NCI-H82 (cell line): ENCODE results near the gene TCF25.
"Not testable (repeated sequence)": the region's sequence is repeated elsewhere in the genome, so short reads cannot be mapped to it uniquely, and the experiment has no call there.

ENCODE experiments used
- DNase-seq: peaks from one replicate; lab custom pipeline; 2025; lab: John Stamatoyannopoulos, UW

The TCF25 gene

DNA sequence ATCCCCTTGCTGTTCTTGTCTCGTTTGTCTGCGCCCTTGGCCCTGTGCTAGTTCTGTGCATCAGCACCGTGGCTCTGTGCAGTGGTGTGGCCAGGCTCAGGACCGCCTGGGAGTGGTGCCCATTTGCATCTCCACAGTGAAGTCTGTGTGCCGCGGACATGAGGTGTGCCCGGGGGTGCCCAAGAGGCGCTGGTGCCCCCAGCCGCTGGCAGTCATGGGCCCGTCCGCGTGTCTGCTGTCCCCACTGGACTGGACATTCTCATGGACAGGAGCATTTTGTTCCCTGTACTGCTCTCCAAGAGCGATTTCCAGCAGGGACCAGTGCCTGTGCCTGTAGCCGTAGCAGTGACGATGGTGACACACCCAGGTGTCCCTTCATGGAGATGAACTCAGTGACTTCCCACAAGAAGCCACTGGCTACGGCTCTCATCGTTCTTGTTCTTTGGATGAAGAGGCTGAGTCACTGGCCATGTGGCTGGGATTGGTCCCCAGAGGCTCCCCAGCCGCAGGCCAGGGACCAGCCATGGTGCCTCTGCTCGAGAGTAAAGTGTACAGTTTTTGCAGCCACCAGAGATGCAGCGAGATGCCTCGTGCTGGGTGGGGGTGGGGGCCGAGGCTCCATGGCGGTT, 32.2 kb downstream of the TCF25 start:
- DNase-seq: no peak

- no peak for DNase-seq
Measured at GRCh38 chr16:89906140-89907025, 33.0 kb downstream of the TCF25 start.

DNA sequence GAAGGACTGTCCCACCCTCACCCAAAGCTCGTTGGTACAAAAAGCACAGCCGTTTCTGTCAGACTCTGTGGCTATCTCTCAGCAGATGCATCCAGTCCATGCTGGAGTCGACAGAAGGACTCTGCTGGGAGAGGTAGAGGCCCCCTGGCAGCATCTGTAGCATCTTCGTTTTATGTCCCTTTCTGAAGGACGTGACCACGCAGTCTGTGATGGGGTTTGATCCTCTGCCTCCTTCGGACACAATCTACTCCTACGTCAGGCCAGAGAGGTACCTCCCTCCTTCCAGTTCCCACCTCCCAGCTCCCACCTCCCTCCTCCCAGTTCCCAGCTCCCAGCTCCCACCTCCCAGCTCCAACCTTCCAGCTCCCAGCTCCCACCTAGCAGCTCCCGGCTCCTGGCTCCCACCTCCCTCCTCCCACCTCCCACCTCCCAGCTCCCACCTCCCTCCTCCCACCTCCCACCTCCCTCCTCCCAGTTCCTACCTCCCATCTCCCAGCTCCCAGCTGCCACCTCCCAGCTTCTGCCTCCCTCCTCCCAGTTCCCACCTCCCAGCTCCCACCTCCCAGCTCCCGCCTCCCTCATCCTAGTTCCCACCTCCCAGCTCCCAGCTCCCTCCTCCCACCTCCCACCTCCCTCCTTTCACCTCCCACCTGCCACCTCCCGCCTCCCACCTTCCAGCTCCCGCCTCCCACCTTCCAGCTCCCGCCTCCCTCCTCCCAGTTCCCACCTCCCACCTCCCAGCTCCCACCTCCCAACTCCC, 33.8 kb downstream of the TCF25 start:
- no peak for DNase-seq

GRCh38 chr16:89908236-89908635, 34.8 kb downstream of the TCF25 start:
- no peak for DNase-seq

DNA sequence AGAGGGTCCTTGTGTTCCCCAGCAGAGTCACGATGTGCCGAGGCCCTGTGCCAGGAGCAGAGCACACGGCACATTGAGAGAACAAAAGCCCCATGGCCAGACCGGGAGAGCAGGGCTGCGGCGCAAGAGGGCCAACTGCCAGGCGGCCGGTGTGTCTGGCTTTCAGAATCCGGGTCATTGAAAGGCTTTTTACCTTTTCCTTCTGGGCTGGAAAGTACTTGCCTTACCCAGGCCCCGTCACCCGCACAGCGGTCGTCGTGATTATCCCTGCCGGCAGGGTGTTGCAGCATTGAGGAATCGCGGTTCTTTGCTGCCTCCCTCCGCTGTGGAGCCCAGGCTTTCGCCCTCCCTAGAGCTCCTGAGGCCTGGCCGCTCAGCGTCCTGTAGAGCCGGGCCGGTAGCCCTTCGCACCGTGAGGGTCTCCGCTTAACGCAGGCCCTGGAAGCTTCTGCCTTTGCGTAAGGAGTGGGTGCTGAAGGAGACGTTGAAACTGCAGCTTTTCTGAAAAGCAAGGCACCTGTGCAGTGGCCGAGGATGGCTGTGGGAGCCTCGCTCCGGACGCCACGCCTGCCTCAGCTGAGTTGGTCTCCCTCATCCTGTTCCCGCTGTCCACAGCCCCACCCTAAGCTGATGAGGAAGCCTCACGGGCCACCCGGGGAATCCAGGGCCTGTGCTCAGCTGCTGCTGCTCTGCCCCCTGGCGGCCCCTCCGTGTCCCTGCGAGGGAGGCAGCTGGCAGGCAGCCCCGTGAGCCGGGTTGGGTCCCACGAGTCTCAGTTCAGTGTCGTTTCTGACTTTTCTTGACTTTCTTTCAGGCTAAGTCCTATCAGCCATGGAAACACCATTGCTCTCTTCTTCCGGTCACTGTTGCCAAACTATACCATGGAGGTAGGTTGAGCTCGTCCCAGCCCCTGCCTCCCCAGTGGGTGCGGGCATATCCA, 36.7 kb downstream of the TCF25 start:
- DNase-seq: peak; percentile 82

GRCh38 chr16:89910717-89911354, 37.4 kb downstream of the TCF25 start:
- no peak for DNase-seq

DNA sequence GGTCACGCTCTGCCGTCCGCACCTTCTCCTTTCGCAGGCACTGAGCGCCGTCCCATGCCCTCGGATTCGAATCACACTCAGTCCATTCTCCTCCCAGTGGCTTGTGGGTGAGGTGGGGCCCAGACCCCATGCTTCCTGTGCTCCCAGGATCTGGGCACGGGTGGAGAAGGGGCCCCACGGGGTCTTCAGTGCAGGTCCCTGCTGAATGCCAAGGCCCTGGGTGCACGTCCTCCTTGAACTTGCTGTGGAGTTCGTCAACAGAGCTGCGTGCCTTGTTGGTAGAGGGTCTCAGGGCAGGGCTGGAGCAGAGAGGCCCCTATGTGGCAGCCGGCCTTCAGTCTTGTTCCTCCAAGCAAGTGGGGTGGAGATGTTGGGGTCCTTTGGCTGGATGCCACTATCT, 38.0 kb downstream of the TCF25 start:
- DNase-seq: no peak

DNA sequence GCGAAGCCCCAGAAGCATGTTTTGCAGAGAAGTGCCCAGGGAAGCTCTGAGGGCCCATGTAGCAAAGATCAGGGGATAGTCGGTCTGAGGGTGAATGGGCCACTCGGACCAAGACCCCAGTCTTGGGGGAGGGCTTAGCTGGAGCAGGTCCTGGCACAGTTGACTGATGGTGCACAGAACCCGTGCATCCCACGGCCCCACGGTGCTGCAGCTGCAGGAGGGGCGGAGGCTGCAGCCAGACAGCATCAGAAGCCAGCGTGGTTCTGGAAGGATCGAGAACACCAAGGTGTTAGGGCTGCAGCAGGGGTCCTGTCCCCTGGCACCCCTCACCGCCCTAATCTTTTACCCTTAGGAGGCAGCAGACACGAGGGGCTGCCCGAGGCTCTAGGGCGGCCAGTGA, 38.8 kb downstream of the TCF25 start:
- DNase-seq: no peak

GRCh38 chr16:89912627-89913026, 39.2 kb downstream of the TCF25 start:
- DNase-seq: no peak

DNA sequence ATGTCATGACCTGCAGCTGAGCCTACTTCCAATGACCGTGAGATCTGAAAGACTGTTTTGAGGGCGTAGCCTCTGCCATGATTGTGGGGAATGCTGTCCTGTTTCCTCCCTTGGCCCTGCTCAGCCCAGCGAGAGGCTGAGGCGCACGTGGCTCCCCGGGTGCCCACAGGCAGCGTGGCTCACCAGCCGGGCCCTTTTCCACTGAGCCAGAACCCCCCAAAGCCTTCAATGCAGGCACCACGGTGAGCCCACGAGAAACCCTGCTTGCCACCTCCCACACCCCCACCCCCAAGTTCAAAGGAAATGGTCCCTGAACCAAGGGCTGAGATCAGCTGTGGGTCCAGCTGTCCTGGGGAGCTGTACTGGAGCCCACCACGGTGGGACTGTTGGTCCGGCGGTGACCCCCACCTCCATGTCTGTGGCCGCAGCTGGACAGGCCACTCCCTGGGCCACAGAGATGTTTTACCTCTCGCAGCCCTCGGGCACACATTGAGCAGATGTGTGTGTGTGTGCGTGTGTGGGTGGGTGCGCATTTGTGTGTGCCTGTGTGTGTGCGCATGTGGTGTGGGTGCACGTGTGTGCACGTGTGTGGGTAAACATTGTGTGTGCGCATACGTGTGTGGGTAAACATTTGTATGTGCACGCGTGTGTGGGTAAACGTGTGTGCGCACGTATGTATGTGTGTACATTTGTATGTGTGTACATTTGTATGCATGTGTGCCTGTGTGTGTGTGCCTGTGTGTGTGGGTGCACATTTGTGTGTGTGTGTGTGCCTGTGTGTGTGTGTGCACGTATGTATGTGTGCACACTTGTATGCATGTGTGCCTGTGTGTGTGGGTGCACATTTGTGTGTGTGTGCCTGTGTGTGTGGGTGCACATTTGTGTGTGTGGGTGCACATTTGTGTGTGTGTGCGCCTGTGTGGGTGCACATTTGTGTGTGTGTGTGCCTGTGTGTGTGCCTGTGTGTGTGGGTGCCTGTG, 40.3 kb downstream of the TCF25 start:
- DNase-seq: no peak

- not testable (repeated sequence) for DNase-seq
Measured at GRCh38 chr16:89914642-89915285, 41.4 kb downstream of the TCF25 start.

DNA sequence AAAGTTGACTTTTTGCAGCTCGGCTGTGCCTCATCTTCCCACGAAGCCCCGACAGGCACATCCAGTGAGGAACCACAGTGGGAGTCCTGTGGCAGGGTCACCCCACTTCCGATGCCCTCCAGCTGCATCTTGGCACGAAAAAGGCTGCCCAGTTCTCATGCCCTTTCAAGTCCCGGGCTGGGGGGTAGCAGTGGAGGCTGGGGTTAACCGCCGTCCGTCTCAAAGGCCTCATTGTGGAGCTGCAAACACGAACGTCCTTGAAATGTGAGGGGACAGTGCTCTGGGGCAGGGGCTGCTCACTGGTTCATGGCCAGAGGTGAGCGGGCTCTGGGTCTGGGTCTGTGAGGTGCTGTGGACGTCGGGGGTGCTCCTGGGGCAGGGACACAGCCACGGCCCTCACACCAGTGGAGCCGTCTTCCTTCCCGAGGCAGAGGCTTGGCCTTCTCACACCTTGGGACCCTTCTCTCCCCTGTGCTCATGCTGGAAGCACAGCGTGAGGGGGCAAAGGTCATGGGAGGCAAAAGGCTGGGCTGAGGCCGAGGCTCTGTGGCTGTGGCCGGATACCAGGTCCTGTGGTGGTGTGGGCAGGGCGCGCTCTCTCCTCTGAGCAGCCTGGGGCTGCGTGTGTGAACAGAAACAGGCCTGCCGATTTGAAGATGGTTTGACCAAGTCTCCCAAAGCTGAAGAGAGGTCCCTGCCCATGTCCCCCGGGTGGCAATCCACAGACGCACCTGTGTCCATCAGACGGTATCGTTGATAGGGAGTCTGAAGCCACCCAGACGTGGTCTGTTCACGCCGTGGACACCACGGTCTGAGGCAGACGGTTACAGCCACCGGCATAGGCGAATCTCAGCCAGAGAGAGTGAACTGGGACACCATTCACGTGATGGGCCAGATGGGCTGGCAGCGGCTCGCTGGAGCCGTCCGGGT, 42.2 kb downstream of the TCF25 start:
- no peak for DNase-seq

GRCh38 chr16:89917773-89918452, 44.5 kb downstream of the TCF25 start:
- DNase-seq: peak; percentile 91

DNA sequence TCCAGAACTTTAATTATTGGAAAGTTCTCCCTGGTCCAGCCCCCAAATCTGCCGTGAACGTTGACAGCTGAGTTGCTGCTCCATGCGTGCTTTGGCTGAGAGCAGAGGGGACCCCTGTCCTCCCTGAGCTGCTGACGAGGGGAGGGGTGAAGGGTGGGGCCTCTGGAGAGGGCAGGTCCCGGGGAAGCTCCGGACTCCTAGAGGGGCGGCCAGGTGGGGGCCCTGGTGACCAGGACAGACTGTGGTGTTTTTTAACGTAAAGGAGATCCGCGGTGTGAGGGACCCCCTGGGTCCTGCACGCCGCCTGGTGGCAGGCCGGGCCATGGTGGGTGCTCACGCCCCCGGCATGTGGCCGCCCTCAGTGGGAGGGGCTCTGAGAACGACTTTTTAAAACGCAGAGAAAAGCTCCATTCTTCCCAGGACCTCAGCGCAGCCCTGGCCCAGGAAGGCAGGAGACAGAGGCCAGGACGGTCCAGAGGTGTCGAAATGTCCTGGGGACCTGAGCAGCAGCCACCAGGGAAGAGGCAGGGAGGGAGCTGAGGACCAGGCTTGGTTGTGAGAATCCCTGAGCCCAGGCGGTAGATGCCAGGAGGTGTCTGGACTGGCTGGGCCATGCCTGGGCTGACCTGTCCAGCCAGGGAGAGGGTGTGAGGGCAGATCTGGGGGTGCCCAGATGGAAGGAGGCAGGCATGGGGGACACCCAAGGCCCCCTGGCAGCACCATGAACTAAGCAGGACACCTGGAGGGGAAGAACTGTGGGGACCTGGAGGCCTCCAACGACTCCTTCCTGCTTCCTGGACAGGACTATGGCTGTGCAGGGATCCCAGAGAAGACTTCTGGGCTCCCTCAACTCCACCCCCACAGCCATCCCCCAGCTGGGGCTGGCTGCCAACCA, 45.3 kb downstream of the TCF25 start, which contains the start of gene MC1R:
Gene MC1R, plus strand, starts transcription at position 410 of the 895 bp plus-strand sequence. Its CDS starts 397 bp downstream, at position 807.
- DNase-seq: peak; percentile 72

GRCh38 chr16:89919535-89920406, 46.4 kb downstream of the TCF25 start:
- no peak for DNase-seq
